GM12872 (cell line): ENCODE results near the gene FHAD1.

Source experiments
- CTCF ChIP-seq: IDR thresholded peaks from 3 replicates; pipeline ENCODE4 v1.5.1; 2011; ENCODE audit warnings: low read depth, mild to moderate bottlenecking, low read length, moderate library complexity; ENCODE audit not compliant: insufficient read depth

FHAD1 gene

DNA sequence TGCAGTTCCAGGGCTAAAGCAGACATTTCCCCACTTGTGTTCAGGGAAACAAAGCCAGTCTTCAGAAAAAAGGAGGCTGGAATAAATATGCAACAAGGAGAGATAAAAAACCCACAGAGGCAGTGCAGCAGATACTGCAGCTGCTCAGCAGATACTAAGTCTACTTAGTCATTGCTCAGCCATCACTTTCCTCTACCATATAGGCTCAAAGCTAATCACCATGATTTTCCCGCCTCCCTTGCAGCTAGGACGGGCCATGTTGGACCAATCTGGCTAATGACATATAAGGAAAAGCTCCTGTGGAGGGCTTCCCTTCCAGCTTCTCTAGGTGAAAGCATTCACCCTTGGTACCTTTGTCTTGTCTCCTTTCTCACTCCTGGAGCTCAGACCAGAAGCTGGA is 152.7 kb downstream of the FHAD1 start:
- no peak for TF ChIP-seq CTCF

DNA sequence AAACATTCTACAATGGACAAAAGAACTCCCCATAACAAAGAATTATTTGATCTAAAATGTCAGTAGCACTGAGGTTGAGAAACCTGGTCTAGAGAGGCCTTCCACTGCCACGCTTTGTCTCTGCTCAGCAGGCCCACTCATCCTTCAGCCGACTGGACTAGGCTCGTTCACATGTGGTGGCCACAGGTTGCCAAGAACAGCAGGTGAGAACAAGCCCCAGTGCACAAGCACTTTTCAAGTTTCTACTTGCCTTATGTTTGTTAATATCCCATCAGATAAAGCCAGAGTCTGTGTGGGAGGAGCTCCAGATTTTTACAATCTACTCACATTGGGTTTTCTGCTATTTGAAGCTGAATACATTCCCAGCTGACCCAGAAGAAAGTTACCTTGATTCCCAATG is 153.6 kb downstream of the FHAD1 start:
- no peak for TF ChIP-seq CTCF

DNA sequence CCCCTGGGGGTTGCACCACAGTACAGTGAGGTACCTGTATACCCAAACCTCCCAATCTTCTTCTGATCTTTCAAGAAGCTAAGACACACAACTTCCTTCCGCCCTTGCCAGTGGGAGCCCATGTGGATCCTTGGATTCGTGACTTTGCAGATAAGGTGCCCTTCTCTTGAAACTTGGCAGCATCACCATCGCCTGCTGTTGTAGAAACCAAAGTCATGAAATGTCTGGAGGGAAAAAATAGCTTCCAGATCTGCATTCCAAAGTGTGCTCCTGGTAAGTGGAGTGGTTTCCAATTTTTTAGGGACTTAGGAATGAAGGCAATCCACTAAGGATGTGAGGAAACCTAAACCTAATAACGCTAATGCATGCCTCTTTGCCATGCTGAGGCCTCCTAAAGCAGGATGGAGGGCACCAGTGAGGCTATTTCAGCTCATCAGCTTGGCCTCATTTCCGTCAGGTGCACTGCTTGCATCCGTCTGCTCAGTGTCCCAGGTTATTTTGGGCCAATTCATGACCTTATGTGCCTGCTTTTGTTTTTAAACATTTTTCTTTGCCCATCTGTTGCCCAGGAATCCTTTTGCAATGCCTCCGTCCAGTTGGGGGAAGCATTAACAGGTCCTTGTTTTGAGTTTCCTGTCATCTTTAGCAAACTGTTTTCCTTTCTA is 154.5 kb downstream of the FHAD1 start:
- no peak for TF ChIP-seq CTCF

DNA sequence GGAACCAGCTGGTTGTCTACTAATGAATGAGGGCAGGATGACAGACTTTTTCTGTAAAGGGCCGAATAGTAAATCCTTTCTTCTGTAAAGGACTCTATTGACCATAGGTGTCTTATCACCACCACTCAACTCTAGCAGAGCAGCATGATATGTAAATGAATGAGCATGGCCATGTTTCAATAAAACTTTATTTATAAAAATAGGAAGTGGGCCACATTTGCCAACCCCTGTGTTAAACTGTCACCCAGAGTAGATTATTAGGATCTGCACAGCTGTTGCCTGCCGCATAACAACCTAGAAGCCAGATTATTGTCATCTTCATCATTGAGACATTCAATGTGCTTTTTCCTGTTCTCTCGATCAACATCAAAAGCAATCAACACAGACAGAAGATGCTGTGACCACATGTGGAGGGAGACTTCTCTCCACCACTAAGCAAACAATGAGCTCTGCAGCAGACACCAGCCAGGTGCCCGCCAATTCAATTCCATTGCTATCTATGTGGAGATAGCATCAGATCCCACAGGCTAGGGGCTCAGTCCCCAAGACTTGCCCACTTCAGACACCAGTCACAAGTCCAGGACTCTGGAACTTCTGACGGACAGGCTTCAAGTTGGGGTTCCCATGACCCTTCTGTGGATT is 155.9 kb downstream of the FHAD1 start:
- TF ChIP-seq CTCF = no peak

- TF ChIP-seq CTCF = no peak
Measured at GRCh38 chr1:15403962-15404580, 157.0 kb downstream of the FHAD1 start.

DNA sequence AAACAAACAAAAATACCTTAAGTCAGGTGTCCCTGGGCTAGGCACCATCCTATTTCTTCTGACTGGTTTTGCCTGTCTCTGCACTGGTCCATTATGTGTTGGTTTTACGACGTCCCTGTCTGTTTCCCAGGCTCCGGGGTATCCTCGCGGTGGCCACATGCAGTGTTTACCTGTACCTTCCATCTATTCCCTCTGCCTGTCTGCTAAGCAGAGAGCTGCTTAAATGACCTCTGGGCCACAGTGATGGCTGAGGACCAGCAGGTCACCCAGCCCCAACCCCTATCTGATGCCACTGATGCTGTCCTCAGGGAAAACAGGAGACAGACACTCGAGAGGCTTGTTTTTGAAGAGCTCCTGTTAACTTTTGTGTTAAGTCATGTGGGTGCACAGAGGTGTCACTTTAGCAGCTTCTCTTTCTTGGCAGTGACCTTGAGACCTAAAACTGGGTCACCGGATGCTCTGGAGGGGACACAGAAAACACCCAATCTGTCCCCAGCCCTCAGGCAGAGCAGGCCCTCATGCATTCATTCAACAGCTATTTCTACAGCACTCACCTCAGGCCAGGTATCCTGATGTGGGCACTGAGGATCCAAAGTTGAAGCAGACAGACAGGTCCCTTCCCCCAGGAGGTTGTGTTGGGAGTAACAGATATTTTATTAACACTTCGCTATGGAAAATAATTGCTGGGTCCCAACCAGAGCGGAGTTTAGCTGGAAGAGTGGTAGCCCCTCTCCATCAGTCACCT is 158.3 kb downstream of the FHAD1 start:
- TF ChIP-seq CTCF = no peak
